ENCODE measurements around the gene SMTNL1. TPM values are rescaled to one million over a fixed set of nuclear protein-coding genes. Genes with fewer than 3 reads are reported as not detected.

Gene SMTNL1
- total RNA-seq, 1 experiment from 2014 or later, result not detected

GRCh38 chr11:57504511-57504910 is 32.9 kb upstream of the SMTNL1 start:
- Mint-ChIP-seq H3K9me3 (no peaks in the 10 kb centered on the region), H3K4me1 (peaks cover 26 to 36% of the 10 kb centered on the region in 2 experiments), H3K36me3 (ENCODE audit: insufficient read depth in 1 of 3, low read depth in 3 of 3) (peaks cover 0 to 7% (median 7%) of the 10 kb centered on the region in 3 experiments; a peak in 4 of 7 replicates), H3K27me3 (ENCODE audit: low read depth) (no peaks in the 10 kb centered on the region; the same call in 1 of the 2 replicates), H3K4me3 (no peak overlapping the region), H3K27ac (no peak overlapping the region)
- Histone ChIP-seq H2AK5ac (ENCODE audit: insufficient read length, low read length) (no peak overlapping the region), H3K9ac (ENCODE audit: extremely low read depth, insufficient read length, low read length) (no peak overlapping the region), H3T11ph (ENCODE audit: low read length) (no peak overlapping the region), H3K23ac (ENCODE audit: insufficient read length, low read depth, low read length) (no peak overlapping the region), H2AFZ (ENCODE audit: low read length) (no peak overlapping the region), H3K27me3 (ENCODE audit: insufficient read depth, low read length) (no peaks in the 10 kb centered on the region), H3K4me2 (ENCODE audit: insufficient read depth, insufficient read length, low read length) (no peak overlapping the region), H3K79me1 (ENCODE audit: insufficient read depth, low read depth, low read length, poor library complexity, severe bottlenecking) (no peaks in the 10 kb centered on the region), H3K4ac (ENCODE audit: low read depth, low read length) (no peak overlapping the region), H4K8ac (replicated peaks; ENCODE audit: insufficient read length, low read depth, low read length) (no peak overlapping the region), H2BK12ac (ENCODE audit: insufficient read length, low read depth, low read length) (no peak overlapping the region), H3K4me1 (ENCODE audit: insufficient read depth, low read length) (peaks cover 5% of the 10 kb centered on the region; the same call in 1 of the 2 replicates), H3K14ac (ENCODE audit: insufficient read depth, low read length) (no peak overlapping the region), H3K23me2 (ENCODE audit: insufficient read length, low read depth, low read length, poor library complexity, severe bottlenecking) (no peaks in the 10 kb centered on the region), H2BK20ac (ENCODE audit: low read depth, low read length, poor library complexity, severe bottlenecking) (no peak overlapping the region), H3K9me3 (ENCODE audit: control insufficient read depth, low read depth, low read length) (no peaks in the 10 kb centered on the region), H2BK120ac (ENCODE audit: low read depth, low read length, poor library complexity, severe bottlenecking) (no peak overlapping the region), H4K20me1 (ENCODE audit: control insufficient read depth, insufficient read depth, insufficient read length) (no peaks in the 10 kb centered on the region), H2BK5ac (ENCODE audit: insufficient read length, low read length) (no peak overlapping the region), H4K5ac (ENCODE audit: insufficient read length, low read depth, low read length) (no peak overlapping the region), H3K18ac (ENCODE audit: insufficient read length, low read depth, low read length) (no peak overlapping the region), H2BK15ac (ENCODE audit: low read depth, low read length) (no peak overlapping the region), H3K79me2 (ENCODE audit: insufficient read depth, low read length) (no peaks in the 10 kb centered on the region), H3K27ac (ENCODE audit: insufficient read length, low read depth, low read length) (no peak overlapping the region), H3K56ac (ENCODE audit: insufficient read length, low read depth, low read length) (no peak overlapping the region), H4K91ac (ENCODE audit: insufficient read length, low read depth, low read length) (no peak overlapping the region)
- no peak for DNase-seq
- no peak for TF ChIP-seq CTCF (conservative IDR thresholded peaks at IDR 0.05)
- WGBS (ENCODE audit: extremely low coverage, insufficient read length, low lambda C conversion rate), result no CpG with 5 or more reads among the region's 4 CpGs

Measured in H9 (cell line).